Type B pancreatic cell (in vitro differentiated cells): Measurements from ENCODE around the gene AP3D1. TPM values are rescaled to one million over a fixed set of nuclear protein-coding genes. Genes with fewer than 3 reads are reported as not detected.

Experiments used
- DNase-seq: peaks from one replicate; pipeline ENCODE4 v3.0.0; 2021; ENCODE audit warnings: mixed read lengths; ENCODE audit not compliant: unreplicated experiment; ENCODE audit errors: extremely low spot score
- H3K27ac Mint-ChIP-seq: 2 replicates; pipeline ENCODE4 v1.8.0; 2021; ENCODE audit warnings: mild to moderate bottlenecking, mixed read lengths
- H3K27me3 Mint-ChIP-seq: 2 replicates; pipeline ENCODE4 v1.8.0; 2021; ENCODE audit warnings: mixed read lengths
- H3K36me3 Mint-ChIP-seq: 2 replicates; pipeline ENCODE4 v1.8.0; 2021; ENCODE audit warnings: mixed read lengths
- H3K4me1 Mint-ChIP-seq: one replicate; pipeline ENCODE4 v1.8.0; 2021; ENCODE audit warnings: mixed read lengths; ENCODE audit not compliant: unreplicated experiment
- H3K4me3 Mint-ChIP-seq: 2 replicates; pipeline ENCODE4 v1.8.0; 2021; ENCODE audit warnings: mild to moderate bottlenecking, mixed read lengths
- H3K9me3 Mint-ChIP-seq: 2 replicates; pipeline ENCODE4 v1.8.0; 2021; ENCODE audit warnings: mixed read lengths
- CTCF ChIP-seq: fragments of 200-600 bp; sonication (generic); conservative IDR thresholded peaks from 2 replicates; pipeline ENCODE4 v1.5.0; 2021; ENCODE audit warnings: antibody characterized with exemption, mild to moderate bottlenecking
- total RNA-seq: library from RNA; stranded (reverse); gene quantifications from 2 replicates; pipeline ENCODE4 v1.2.1, GENCODE V29; 2021; ENCODE audit warnings: low replicate concordance

AP3D1 gene
- total RNA-seq, 1 donor from 2014 or later = 127 TPM

- H3K27ac Mint-ChIP-seq = no peak overlapping the region
- peaks cover 9% of the 10 kb centered on the region for H3K36me3 Mint-ChIP-seq
- no peak overlapping the region for H3K4me3 Mint-ChIP-seq
These were observed 39.5 kb downstream of the AP3D1 start for GRCh38 chr19:2111886-2112285.

DNA sequence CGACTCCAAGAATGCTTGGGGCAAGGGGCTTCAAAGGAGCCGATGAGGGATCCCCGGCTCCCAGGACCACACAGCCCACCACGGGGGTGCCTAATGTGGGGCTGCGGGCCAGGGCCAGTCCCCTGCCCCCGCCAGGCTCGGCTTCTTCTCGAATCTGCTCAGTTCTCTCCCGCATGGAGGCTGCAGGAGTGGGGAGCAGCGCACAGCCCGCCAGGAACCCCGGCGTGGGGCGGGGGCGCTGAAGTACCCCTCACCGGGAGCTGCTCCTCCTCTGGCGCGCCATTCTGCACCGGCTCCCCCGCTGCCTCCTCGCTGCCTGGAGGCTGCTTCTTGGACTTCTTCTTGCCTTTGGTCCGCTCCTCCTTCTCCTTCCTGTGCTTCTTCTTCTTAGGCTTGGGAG, 39.9 kb downstream of the AP3D1 start:
- Mint-ChIP-seq H3K4me1 (no peaks in the 10 kb centered on the region), H3K9me3 (no peaks in the 10 kb centered on the region), H3K27me3 (no peaks in the 10 kb centered on the region), H3K4me3 (no peak overlapping the region), H3K36me3 (peaks cover 14% of the 10 kb centered on the region), H3K27ac (no peak overlapping the region)
- no peak for TF ChIP-seq CTCF
- no peak for DNase-seq

More at GRCh38 chr19:2111886-2112285, 39.5 kb downstream of the AP3D1 start:
- no peaks in the 10 kb centered on the region for H3K4me1 Mint-ChIP-seq
- no peaks in the 10 kb centered on the region for H3K9me3 Mint-ChIP-seq
- H3K27me3 Mint-ChIP-seq = no peaks in the 10 kb centered on the region
- DNase-seq = no peak
- TF ChIP-seq CTCF = no peak

DNA sequence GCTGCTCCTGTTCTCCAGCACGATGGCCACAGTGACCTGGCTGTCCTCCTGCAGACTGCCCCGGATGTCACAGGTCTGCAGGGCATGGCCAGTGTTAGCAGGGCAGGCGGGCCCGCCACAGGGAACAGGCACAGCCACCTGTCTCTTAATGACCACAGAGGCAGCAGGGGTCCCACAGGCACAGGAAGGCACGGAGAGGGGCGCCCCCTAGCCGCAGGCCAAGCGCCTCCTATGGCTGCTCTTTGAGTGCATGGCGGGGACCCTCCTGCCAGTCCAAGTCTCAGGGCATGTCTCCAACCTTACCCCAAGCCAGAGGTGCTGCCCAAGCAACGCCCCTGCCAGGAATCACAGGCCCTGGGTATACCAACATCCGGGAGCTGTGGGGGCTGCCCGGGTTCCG, 40.5 kb downstream of the AP3D1 start:
- Mint-ChIP-seq H3K27me3 (no peaks in the 10 kb centered on the region), H3K27ac (no peak overlapping the region), H3K4me1 (no peaks in the 10 kb centered on the region), H3K4me3 (no peak overlapping the region), H3K9me3 (no peaks in the 10 kb centered on the region), H3K36me3 (peaks cover 16% of the 10 kb centered on the region)
- DNase-seq = no peak
- no peak for TF ChIP-seq CTCF

DNA sequence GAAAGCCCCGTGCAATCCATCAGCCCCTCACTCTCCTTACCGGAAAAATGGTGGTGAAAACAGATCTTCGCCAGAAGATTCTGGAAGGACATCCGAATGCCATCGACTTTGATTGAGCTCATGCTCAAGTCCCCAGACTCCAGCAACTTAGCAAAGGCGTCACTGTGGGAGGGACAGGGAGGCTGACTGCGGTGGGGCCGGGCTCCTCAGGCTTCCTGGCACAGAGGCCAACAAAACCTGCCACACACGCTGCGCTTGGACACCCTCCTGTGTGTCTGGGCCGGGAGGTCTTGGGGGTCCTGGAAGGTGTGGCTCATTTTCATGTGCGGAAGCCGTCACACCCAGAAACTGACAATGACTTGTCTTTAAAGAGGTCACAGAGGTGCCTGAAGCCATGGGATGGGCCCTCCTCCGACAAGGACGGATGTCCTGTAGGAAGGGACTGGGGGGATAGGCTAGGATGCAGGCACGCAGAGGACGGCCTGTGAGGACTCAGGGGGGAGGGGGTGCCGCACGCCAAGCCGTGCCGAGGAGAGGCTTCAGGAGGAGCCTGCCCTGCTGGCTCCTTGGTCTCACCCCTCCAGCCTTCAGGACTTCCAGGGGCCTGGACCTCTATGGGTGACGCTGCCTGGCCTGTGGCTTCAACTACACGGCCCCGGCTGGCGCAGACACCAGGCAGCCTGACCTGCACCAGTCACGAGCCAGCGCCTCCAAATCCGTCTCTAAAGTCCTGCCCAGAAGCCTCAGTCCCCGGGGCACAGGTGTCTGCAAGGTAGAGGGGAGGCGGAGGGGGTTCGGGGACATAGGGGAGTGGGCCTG, 42.1 kb downstream of the AP3D1 start:
- Mint-ChIP-seq H3K4me3 (no peak overlapping the region), H3K27ac (no peak overlapping the region), H3K9me3 (no peaks in the 10 kb centered on the region), H3K27me3 (no peaks in the 10 kb centered on the region), H3K36me3 (peaks cover 28% of the 10 kb centered on the region), H3K4me1 (no peaks in the 10 kb centered on the region)
- no peak for TF ChIP-seq CTCF
- DNase-seq = no peak

DNA sequence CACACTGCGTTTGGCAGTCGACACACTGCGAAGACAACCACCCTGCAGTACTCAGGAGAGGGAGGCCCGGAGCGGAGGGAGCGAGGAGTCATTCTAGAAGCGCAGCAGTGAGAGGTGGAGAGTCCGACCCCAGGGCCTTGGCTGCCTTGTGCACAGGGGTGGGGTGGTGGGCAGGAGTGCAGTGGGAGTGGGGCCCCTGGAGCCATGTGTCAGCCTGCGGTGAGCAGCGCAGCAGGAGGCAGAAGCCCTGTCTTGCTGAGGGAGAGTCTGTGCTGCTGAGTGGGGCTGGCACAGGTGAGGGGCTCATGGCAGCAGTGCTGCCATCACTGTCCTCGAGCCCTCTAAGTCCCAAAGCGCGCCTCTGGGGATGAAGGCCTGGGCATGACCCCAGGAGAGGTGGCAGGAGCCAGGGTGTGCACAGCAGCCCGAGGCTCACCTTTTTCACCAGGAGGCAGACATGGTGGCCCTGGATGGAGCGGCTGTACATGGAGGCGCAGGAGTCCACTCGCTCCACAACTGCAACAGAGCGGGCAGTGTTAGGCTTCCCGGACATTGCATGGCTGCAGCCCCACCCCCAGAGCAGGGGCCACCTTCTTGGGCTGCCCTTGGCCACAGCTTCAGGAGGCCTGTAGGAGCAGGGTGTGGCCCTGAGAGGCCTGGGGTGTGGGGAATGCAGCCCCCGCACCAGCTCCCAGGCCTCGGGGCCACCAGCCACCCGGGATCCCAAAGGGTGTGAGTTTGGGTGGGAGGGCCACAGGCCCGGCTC, 42.9 kb downstream of the AP3D1 start:
- no peak overlapping the region for H3K4me3 Mint-ChIP-seq

More for the DNA sequence above, 42.9 kb downstream of the AP3D1 start:
- no peak for DNase-seq
- no peaks in the 10 kb centered on the region for H3K27me3 Mint-ChIP-seq
- H3K4me1 Mint-ChIP-seq = no peaks in the 10 kb centered on the region
- H3K9me3 Mint-ChIP-seq = no peaks in the 10 kb centered on the region
- H3K36me3 Mint-ChIP-seq = peaks cover 33% of the 10 kb centered on the region
- peak overlapping the region; percentile 10 for H3K27ac Mint-ChIP-seq
- no peak for TF ChIP-seq CTCF
